B cell (primary cell): ENCODE measurements around the gene CDC45. TPM values are rescaled to one million over a fixed set of nuclear protein-coding genes. Genes with fewer than 3 reads are reported as not detected.

Experiments used
- ATAC-seq: fragments of 200-7000 bp; cut with Tn5 transposase; one replicate; pipeline ENCODE4 v1.10.0; 2021; ENCODE audit warnings: low read depth, mild to moderate bottlenecking, moderate number of reproducible peaks, moderate library complexity
- CTCF ChIA-PET: fragments of 350-600 bp; sonication (Branson Sonifier 250); formaldehyde crosslinking; loops from one replicate; lab custom pipeline; 2021; ENCODE audit warnings: antibody characterized with exemption, inconsistent platforms; lab: Charles Lee
- POLR2A ChIA-PET: fragments of 350-600 bp; sonication (Branson Sonifier 250); formaldehyde crosslinking; loops from one replicate; lab custom pipeline; 2021; ENCODE audit warnings: antibody characterized with exemption; lab: Charles Lee
- DNase-seq: peaks from one replicate; pipeline ENCODE4 v3.0.0; 2013
- H2AFZ ChIP-seq: 2 replicates; pipeline ENCODE4 v1.6.1; 2012; ENCODE audit warnings: mild to moderate bottlenecking, low read depth, low read length; ENCODE audit not compliant: insufficient read depth, poor library complexity, severe bottlenecking
- H3K27ac ChIP-seq, 2 donors: 1 replicate in 1 of 2; 2 replicates in 1 of 2; pipeline ENCODE4 v1.5.1; 2012 to 2013; ENCODE audit warnings: low read length in 2 of 2, mild to moderate bottlenecking in 2 of 2, moderate library complexity in 1 of 2
- H3K27me3 ChIP-seq, 4 experiments: fragments of 200-600 bp in 1 of 4; sonication (generic) in 1 of 4; replicated peaks in 1 of 4; 1 replicate in 2 of 4; 2 replicates in 2 of 4; pipeline versions ENCODE4 v1.6.1 to v1.7.0; 2013 to 2016; ENCODE audit warnings: low read length in 3 of 4, mild to moderate bottlenecking in 2 of 4, mixed read lengths in 1 of 4, moderate library complexity in 1 of 4; ENCODE audit not compliant: insufficient read depth in 4 of 4, control insufficient read depth in 3 of 4; ENCODE audit errors: control extremely low read depth in 1 of 4
- H3K36me3 ChIP-seq, 2 experiments: replicated peaks in 1 of 2; 1 replicate in 1 of 2; 2 replicates in 1 of 2; pipeline versions ENCODE4 v1.6.1 to v1.7.1; 2013; ENCODE audit warnings: low read length in 1 of 2; ENCODE audit not compliant: insufficient read depth in 2 of 2, control insufficient read depth in 1 of 2; ENCODE audit errors: control extremely low read depth in 1 of 2, extremely low read depth in 1 of 2
- H3K4me1 ChIP-seq, 2 donors: fragments of 200-600 bp in 1 of 2; sonication (generic) in 1 of 2; 1 replicate in 1 of 2; 2 replicates in 1 of 2; pipeline versions ENCODE4 v1.5.1 to v1.6.1; 2013 to 2017; ENCODE audit warnings: low read length in 2 of 2; ENCODE audit not compliant: control insufficient read depth in 2 of 2, insufficient read depth in 2 of 2
- H3K4me2 ChIP-seq: replicated peaks from 2 replicates; pipeline ENCODE3; 2012; ENCODE audit warnings: mild to moderate bottlenecking, low read depth, low read length; ENCODE audit not compliant: poor library complexity, severe bottlenecking
- H3K4me3 ChIP-seq, 5 experiments: fragments of 200-600 bp in 1 of 5; sonication (generic) in 1 of 5; 1 replicate in 3 of 5; 2 replicates in 2 of 5; pipeline versions ENCODE4 v1.5.1 to v1.7.0; 2011 to 2016; ENCODE audit warnings: low read length in 4 of 5, mild to moderate bottlenecking in 4 of 5, low read depth in 2 of 5, control low read depth in 1 of 5, moderate library complexity in 1 of 5; ENCODE audit not compliant: insufficient read depth in 1 of 5; ENCODE audit errors: control extremely low read depth in 1 of 5, extremely low read depth in 1 of 5
- H3K79me2 ChIP-seq: fragments of 200-600 bp; sonication (generic); one replicate; pipeline ENCODE4 v1.6.0; 2016; ENCODE audit warnings: low read length; ENCODE audit not compliant: control insufficient read depth, insufficient read depth
- H3K9ac ChIP-seq: fragments of 200-600 bp; sonication (generic); 2 replicates; pipeline ENCODE4 v1.6.1; 2017; ENCODE audit warnings: mild to moderate bottlenecking, low read length, moderate library complexity
- H3K9me3 ChIP-seq, 3 donors: one replicate each; pipeline versions ENCODE4 v1.6.1 to v1.7.1; 2013; ENCODE audit warnings: low read length in 2 of 3; ENCODE audit not compliant: control insufficient read depth in 2 of 3, insufficient read depth in 1 of 3; ENCODE audit errors: control extremely low read depth in 1 of 3
- H4K20me1 ChIP-seq: 2 replicates; pipeline ENCODE4 v1.6.0; 2012; ENCODE audit warnings: mild to moderate bottlenecking, low read length; ENCODE audit not compliant: insufficient read depth, control insufficient read depth, poor library complexity, severe bottlenecking
- H3K27ac Mint-ChIP-seq: one replicate; pipeline ENCODE4 v1.8.0; 2021; ENCODE audit warnings: mixed read lengths
- H3K27me3 Mint-ChIP-seq: one replicate; pipeline ENCODE4 v1.8.0; 2021; ENCODE audit warnings: mixed read lengths
- H3K4me1 Mint-ChIP-seq: one replicate; pipeline ENCODE4 v1.8.0; 2021; ENCODE audit warnings: mixed read lengths
- H3K4me3 Mint-ChIP-seq: one replicate; pipeline ENCODE4 v1.8.0; 2021; ENCODE audit warnings: mixed read lengths
- H3K9me3 Mint-ChIP-seq: one replicate; pipeline ENCODE4 v1.8.0; 2022; ENCODE audit warnings: mixed read lengths; ENCODE audit not compliant: insufficient read depth
- CTCF ChIP-seq: fragments of 200-600 bp; IDR thresholded peaks from one replicate; pipeline ENCODE4 v1.8.0; 2022; ENCODE audit warnings: antibody characterized with exemption, mild to moderate bottlenecking
- EZH2 ChIP-seq: IDR thresholded peaks from 2 replicates; pipeline ENCODE4 v1.6.1; 2012; ENCODE audit warnings: borderline replicate concordance, low read depth, mild to moderate bottlenecking, moderate library complexity, low read length; ENCODE audit not compliant: insufficient read depth, poor library complexity, severe bottlenecking
- WGBS: methylation state at CpG from one replicate; pipeline ENCODE4 v1.1.5; 2013; ENCODE audit warnings: missing lambda C conversion rate; ENCODE audit not compliant: insufficient coverage; 5-methylcytosine and 5-hydroxymethylcytosine counted together
- intact Hi-C: fragments of 100-400 bp; cut with micrococcal nuclease; formaldehyde crosslinking; loops from one replicate; pipeline ENCODE4 v1.10.0; 2022
- polyA plus RNA-seq: library from polyadenylated mRNA; depleted of rRNA; stranded (reverse); fragments of >200 nt; gene quantifications from 2 replicates; pipeline ENCODE4 v1.2.3, GENCODE V29; 2012
- total RNA-seq, 2 donors: library from RNA; stranded (reverse); fragments of 120-200 nt in 1 of 2; gene quantifications; 1 replicate in 1 of 2; 2 replicates in 1 of 2; pipeline versions ENCODE4 v1.2.3 to v1.2.4, GENCODE V29; 2013 to 2022

Gene CDC45
- total and polyA plus RNA-seq, 2 donors (not counting 1 experiment from before 2014, with no cell fraction given): 0.49 to 1.4 TPM

- Histone ChIP-seq H3K4me1 (no peaks in the 10 kb centered on the region), H3K4me2 (no peak overlapping the region), H2AFZ (no peak overlapping the region), H3K9ac (no peak overlapping the region), H3K9me3 (no peaks in the 10 kb centered on the region), H4K20me1 (no peaks in the 10 kb centered on the region), H3K27me3 (no peaks in the 10 kb centered on the region), H3K79me2 (no peaks in the 10 kb centered on the region), H3K4me3 (no peak overlapping the region), H3K36me3 (no peaks in the 10 kb centered on the region), H3K27ac (no peak overlapping the region)
- Mint-ChIP-seq H3K27ac (no peak overlapping the region), H3K4me1 (no peaks in the 10 kb centered on the region), H3K9me3 (no peaks in the 10 kb centered on the region), H3K4me3 (no peak overlapping the region), H3K27me3 (no peaks in the 10 kb centered on the region)
- POLR2A ChIA-PET: no interaction called here
- DNase-seq (no peak), ATAC-seq (no peak)
- CTCF ChIA-PET: interaction anchor here (0.6 kb wide), 1 partner anchor 102 kb away, joined by 3 read pairs; no protein-coding TSS in a partner anchor
- TF ChIP-seq EZH2 (no peak), CTCF (no peak)
- intact Hi-C loops: no loop called here
- WGBS: 99% methylated on average over 7 of the region's 7 CpGs
Observed at GRCh38 chr22:19499236-19499879, 19.6 kb downstream of the CDC45 start.

DNA sequence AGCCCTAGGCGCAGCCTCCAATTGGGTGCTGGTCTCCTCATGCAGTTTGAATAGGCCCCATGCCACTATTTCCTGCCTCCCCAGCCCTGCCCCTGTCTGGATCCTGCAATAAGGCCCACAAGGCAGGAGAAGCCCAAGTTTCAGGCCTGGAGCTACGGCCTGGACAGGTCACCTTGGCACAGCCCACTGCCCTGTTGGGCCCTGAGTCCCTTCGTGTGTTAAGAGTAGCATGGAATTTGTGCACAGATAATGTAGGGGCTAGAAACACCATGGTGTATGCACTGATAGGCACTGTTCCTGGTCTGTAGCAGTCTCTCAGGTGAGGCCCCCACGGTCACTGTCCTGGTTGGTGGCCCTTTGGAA is 20.1 kb downstream of the CDC45 start:
- H3K79me2 ChIP-seq: no peaks in the 10 kb centered on the region
- Mint-ChIP-seq H3K9me3 (no peaks in the 10 kb centered on the region), H3K27ac (no peak overlapping the region), H3K4me1 (no peaks in the 10 kb centered on the region), H3K27me3 (no peaks in the 10 kb centered on the region), H3K4me3 (no peak overlapping the region)
- no peak overlapping the region for H3K9ac ChIP-seq
- H3K27me3 ChIP-seq: no peaks in the 10 kb centered on the region
- H3K9me3 ChIP-seq: no peaks in the 10 kb centered on the region
- no peak overlapping the region for H3K27ac ChIP-seq
- H3K4me3 ChIP-seq: no peak overlapping the region
- no peak overlapping the region for H3K4me2 ChIP-seq
- ATAC-seq (no peak), DNase-seq (no peak)
- H3K36me3 ChIP-seq: no peaks in the 10 kb centered on the region
- POLR2A ChIA-PET: no interaction called here
- intact Hi-C loops: no loop called here
- CTCF ChIA-PET: interaction anchor here (0.6 to 1.0 kb wide), 2 partner anchors 102 to 130 kb away, joined by 3 to 4 read pairs; no protein-coding TSS in a partner anchor
- no peaks in the 10 kb centered on the region for H4K20me1 ChIP-seq
- no peaks in the 10 kb centered on the region for H3K4me1 ChIP-seq
- 100% methylated on average over 4 of the region's 4 CpGs for WGBS
- H2AFZ ChIP-seq: no peak overlapping the region
- TF ChIP-seq EZH2: no peak
- no peak for TF ChIP-seq CTCF
